Kidney epithelial cell (primary cell): ENCODE results near the gene LARGE1. TPM values are rescaled to one million over a fixed set of nuclear protein-coding genes. Genes with fewer than 3 reads are reported as not detected.

ENCODE experiments used
- DNase-seq: peaks from one replicate; pipeline ENCODE4 v3.0.0-alpha.2; 2010; ENCODE audit warnings: low read depth
- H3K27me3 ChIP-seq: 2 replicates; pipeline ENCODE4 v1.6.0; 2011; ENCODE audit warnings: low read length; ENCODE audit not compliant: control insufficient read depth, insufficient read depth
- H3K36me3 ChIP-seq: 2 replicates; pipeline ENCODE4 v1.5.1; 2011; ENCODE audit warnings: low read length; ENCODE audit not compliant: control insufficient read depth, insufficient read depth
- H3K4me3 ChIP-seq: 2 replicates; pipeline ENCODE4 v1.5.1; 2011; ENCODE audit warnings: low read depth, mild to moderate bottlenecking, control low read depth, low read length
- total RNA-seq: library from RNA; depleted of rRNA; stranded (reverse); fragments of >200 nt; gene quantifications from 2 replicates; pipeline ENCODE4 v1.2.3, GENCODE V29; 2015
- TF ChIP-seq, protein P1 (sequence below): IDR thresholded peaks from 2 replicates; pipeline ENCODE4 v1.5.1; 2011; ENCODE audit warnings: mild to moderate bottlenecking, moderate library complexity, low read length, control low read depth, inconsistent platforms; ENCODE audit not compliant: insufficient read depth, poor library complexity, severe bottlenecking

The LARGE1 gene
- total RNA-seq, 1 donor from 2014 or later, result 17.8 TPM

DNA sequence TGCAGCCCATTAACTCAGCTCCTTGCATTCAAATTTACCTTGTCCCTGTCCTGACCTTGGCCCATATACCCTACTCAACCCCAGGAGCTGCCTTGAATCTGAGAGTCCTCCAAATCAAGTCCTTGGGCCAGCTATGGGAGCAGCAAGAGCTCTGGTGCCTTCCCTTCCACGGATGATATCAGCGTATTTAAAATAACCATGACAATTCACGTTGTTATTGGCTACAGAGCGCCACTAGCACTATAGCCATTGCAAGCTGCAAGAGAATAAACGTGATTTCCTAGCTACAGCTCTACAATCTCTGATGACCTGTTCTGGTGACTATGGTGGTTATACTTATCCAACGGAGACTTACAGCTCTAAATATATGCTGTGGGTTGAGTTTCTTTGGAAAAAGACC is 357.8 kb downstream of the LARGE1 start:
- Histone ChIP-seq H3K27me3 (no peaks in the 10 kb centered on the region), H3K4me3 (no peak overlapping the region), H3K36me3 (no peaks in the 10 kb centered on the region)
- no peak for DNase-seq
- TF ChIP-seq, protein P1, sequence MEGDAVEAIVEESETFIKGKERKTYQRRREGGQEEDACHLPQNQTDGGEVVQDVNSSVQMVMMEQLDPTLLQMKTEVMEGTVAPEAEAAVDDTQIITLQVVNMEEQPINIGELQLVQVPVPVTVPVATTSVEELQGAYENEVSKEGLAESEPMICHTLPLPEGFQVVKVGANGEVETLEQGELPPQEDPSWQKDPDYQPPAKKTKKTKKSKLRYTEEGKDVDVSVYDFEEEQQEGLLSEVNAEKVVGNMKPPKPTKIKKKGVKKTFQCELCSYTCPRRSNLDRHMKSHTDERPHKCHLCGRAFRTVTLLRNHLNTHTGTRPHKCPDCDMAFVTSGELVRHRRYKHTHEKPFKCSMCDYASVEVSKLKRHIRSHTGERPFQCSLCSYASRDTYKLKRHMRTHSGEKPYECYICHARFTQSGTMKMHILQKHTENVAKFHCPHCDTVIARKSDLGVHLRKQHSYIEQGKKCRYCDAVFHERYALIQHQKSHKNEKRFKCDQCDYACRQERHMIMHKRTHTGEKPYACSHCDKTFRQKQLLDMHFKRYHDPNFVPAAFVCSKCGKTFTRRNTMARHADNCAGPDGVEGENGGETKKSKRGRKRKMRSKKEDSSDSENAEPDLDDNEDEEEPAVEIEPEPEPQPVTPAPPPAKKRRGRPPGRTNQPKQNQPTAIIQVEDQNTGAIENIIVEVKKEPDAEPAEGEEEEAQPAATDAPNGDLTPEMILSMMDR, result no peak

DNA sequence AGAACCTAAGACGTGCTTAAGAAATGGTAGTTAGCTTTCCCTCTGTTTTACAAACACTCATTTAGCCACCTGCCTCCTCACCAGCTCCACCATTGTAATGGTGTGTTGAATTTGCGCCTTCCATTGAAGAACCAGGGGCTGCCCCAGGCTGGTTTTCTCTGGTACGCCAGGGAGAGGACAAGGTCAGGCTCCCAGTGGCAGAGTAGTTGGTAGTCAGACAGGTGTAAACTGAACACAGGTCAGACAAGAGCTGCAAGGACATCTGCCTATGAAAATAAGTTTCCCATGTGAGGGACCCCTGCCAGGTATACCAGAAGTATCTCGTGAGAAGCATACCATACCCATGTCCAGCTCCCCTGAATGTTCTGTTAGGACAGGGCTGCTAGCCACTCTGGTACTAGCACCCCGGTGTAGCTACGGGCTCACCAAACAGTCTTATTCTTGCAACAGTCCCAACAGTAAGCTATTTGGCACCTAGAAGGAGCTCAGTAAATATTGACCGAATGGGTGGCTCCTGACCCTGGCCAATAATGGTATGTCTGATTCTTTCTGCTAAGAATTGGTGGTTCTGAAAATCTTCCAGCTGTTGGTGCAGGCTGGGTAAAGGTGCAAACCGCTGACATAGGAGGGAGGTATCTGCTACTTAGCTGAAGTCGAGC is 359.0 kb downstream of the LARGE1 start:
- Histone ChIP-seq H3K4me3 (no peak overlapping the region), H3K27me3 (no peaks in the 10 kb centered on the region), H3K36me3 (no peaks in the 10 kb centered on the region)
- TF ChIP-seq, protein P1, result no peak
- DNase-seq, result no peak

DNA sequence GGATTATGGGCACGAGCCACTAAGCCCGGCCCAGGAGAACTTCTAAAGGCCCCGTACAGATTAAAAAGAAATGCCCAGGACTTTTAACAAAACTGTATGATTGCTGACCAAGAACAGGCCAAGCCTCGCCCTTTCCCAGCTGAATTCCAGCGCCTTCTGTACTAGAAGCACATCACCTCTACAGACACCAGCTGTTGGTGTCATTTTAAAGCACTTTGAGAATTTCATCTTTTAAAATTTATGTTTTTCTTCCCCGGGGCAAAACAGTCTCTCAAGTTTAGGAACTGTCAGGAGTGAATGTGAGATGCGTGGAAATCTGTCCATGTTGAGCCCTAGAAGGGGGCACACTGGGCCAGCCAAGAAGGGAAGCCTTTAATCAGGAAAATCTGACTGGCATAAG is 362.4 kb downstream of the LARGE1 start:
- DNase-seq, result no peak
- TF ChIP-seq, protein P1, result no peak
- no peaks in the 10 kb centered on the region for H3K27me3 ChIP-seq
- H3K36me3 ChIP-seq, result no peaks in the 10 kb centered on the region
- no peak overlapping the region for H3K4me3 ChIP-seq

DNA sequence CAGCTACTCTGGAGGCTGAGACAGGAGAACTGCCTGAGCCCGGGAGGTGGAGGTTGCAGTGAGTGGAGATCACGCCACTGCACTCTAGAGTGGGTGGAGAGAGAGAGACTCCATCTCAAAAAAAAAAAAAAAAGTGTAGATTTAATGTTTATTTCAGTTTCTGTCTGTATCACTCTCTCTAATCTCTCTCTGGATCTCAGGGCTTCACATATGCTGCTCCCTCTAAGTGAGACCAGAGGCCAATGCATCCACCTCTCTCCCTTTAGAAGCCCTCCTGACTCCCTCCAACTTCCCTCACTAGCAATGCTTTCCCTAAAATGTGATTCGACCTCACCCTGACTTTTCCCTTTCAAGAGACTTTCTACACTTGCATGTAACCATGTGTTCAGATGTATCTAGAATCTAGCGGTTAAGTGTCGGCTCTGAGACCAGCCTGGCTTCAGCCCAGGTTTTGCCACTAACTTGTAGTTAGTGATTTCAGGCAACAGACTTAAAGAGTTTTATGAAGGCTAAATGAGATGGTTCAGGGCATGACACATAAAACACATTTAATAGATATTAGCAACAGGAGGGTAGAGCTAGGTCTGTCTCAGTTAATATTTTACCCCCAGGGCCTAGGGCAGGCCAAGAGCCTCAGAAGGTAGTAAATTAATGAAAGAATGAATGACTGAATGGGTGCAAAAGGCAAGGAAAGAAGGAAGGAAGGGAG is 364.3 kb downstream of the LARGE1 start:
- TF ChIP-seq, protein P1, result no peak
- DNase-seq, result peak; percentile 63
- H3K27me3 ChIP-seq, result no peaks in the 10 kb centered on the region
- H3K36me3 ChIP-seq, result no peaks in the 10 kb centered on the region
- H3K4me3 ChIP-seq, result no peak overlapping the region

DNA sequence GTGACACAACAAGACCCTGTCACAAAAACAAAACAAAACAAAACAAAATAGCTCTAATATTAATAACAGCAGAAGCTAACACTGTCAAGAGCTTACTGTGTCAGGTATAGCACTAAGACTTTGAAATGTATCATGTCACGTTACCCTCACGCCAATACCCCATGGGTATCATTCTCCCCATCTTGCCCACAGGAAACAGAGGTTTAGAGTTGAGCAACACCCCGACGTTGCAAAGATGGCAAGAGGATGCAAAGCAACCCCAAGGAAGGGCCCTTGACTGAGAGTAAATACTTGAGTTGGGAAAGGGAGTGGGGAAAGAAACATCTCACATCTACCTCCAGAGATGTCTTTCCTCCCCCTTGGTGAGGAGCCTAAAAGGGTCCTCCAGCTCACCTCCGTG is 366.8 kb downstream of the LARGE1 start:
- H3K4me3 ChIP-seq, result no peak overlapping the region
- H3K36me3 ChIP-seq, result no peaks in the 10 kb centered on the region
- TF ChIP-seq, protein P1, result no peak
- no peaks in the 10 kb centered on the region for H3K27me3 ChIP-seq
- no peak for DNase-seq

DNA sequence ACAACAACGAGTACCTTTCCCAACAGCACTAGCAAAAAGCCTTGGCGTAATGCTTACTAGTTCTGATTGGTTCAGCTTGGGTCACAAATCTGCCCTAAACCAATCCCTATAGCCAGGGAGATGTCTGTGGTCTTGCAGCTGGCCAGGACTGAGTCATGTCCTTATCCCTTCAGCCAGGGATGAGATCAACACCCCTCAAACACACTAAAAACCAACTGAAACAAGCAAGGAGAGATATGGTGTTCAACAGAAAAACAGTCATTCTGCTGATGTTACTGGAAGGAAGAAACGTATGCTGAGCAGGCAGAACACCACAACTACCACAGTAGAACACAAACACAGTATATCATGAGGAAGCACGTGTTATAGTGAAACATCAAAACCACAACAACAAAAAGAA is 375.6 kb downstream of the LARGE1 start:
- no peaks in the 10 kb centered on the region for H3K36me3 ChIP-seq
- TF ChIP-seq, protein P1, result no peak
- no peak overlapping the region for H3K4me3 ChIP-seq
- DNase-seq, result no peak
- no peaks in the 10 kb centered on the region for H3K27me3 ChIP-seq
